Measurements from ENCODE around the gene SDK1.
"Not testable (repeated sequence)": the region's sequence is repeated elsewhere in the genome, so short reads cannot be mapped to it uniquely, and the experiment has no call there.

Gene SDK1

DNA sequence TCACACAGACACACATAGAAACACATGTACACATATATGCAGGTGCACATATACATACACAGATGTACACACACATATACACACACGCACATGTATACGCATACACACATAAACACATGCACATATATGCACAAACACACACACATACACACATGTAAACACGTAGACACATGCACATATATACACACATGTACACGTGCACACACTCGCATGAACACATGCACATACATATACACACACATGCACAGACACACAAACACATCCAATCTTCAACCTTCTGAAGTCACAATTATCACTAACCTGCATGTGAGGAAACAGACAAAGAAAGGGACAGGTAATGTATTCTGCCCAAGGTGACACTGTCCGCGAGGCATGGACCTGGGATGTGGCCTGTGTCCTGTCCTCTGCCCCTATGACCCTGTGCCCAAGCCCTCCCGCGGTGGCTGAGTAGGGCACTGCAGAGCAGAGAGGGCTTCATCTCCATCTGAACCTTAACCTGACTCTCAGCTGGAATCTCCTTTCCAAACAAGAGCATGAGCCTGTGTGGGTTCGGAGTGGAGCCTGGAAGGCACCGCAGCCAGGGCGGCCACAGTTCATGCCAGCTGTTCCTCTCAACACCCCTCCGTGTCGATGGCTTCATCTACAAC lies 660.9 kb downstream of the SDK1 start:
- peaks cover 5 to 9% of the 10 kb centered on the region in 2 experiments for H3K36me3 ChIP-seq (ENCODE audit: control insufficient read depth in 1 of 2, insufficient read depth in 2 of 2, low read depth in 1 of 2, low read length in 2 of 2)
- no peaks in the 10 kb centered on the region for H3K9me3 ChIP-seq (ENCODE audit: control insufficient read depth, low read length)
- no peak overlapping the region for H2AFZ ChIP-seq (ENCODE audit: low read depth, low read length)
- H4K91ac ChIP-seq (ENCODE audit: low read length): no peak overlapping the region
- 98% methylated on average over 14 of the region's 14 CpGs for WGBS
- no peak overlapping the region for H3K18ac ChIP-seq (ENCODE audit: low read depth in 1 of 2, low read length in 2 of 2)
- no peaks in the 10 kb centered on the region for H3K27me3 ChIP-seq (ENCODE audit: control insufficient read depth in 1 of 2, insufficient read depth in 1 of 2, low read length in 2 of 2)
- no peak overlapping the region for H3K4me3 ChIP-seq (ENCODE audit: insufficient read depth in 1 of 2, low read depth in 1 of 2, low read length in 2 of 2)
- no peak overlapping the region for H2BK120ac ChIP-seq (ENCODE audit: low read depth, low read length)
- no peak overlapping the region for H2BK5ac ChIP-seq (ENCODE audit: low read depth, low read length, poor library complexity, severe bottlenecking)
- no peak overlapping the region for H3K23ac ChIP-seq (ENCODE audit: low read length in 2 of 2)
- H3K14ac ChIP-seq (ENCODE audit: low read length in 2 of 2): no peak overlapping the region
- no peak overlapping the region for H4K8ac ChIP-seq (ENCODE audit: low read length)
- H2BK15ac ChIP-seq (ENCODE audit: low read depth, poor library complexity, severe bottlenecking): no peak overlapping the region
- no peaks in the 10 kb centered on the region for H3K79me1 ChIP-seq (replicated peaks; ENCODE audit: low read length, poor library complexity, severe bottlenecking)
- H3K4me2 ChIP-seq (ENCODE audit: low read length, poor library complexity, severe bottlenecking): no peak overlapping the region
- H2AK5ac ChIP-seq (ENCODE audit: low read length, severe bottlenecking): no peak overlapping the region
- no peak for DNase-seq
- H3K27ac ChIP-seq (ENCODE audit: low read length, poor library complexity, severe bottlenecking): no peak overlapping the region
- no peak overlapping the region for H3K9ac ChIP-seq (ENCODE audit: low read length)
- H3K4ac ChIP-seq (ENCODE audit: low read depth in 1 of 2, low read length in 2 of 2): no peak overlapping the region
- H2BK12ac ChIP-seq (ENCODE audit: low read length in 2 of 2): no peak overlapping the region
- H3K4me1 ChIP-seq (ENCODE audit: control insufficient read depth, insufficient read depth, low read depth, low read length): peaks cover 9% of the 10 kb centered on the region

DNA sequence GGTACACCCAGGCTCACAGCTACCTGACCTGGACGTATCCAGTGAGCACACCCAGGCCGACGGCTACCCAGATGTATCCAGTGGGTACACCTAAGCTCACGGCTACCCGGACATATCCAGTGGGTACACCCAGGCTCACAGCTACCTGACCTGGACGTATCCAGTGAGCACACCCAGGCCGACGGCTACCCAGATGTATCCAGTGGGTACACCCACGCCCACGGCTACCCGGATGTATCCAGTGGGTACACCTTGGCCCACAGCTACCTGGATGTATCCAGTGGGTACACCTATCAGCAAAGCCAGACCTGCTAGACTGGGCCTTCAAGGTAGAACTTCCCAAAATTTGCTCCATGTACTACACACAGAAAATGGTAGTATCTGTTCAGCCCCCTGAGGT lies 662.7 kb downstream of the SDK1 start:
- H3K4me1 ChIP-seq (ENCODE audit: control insufficient read depth, insufficient read depth, low read depth, low read length); H2BK5ac ChIP-seq (ENCODE audit: low read depth, low read length, poor library complexity, severe bottlenecking); H3K4me2 ChIP-seq (ENCODE audit: low read length, poor library complexity, severe bottlenecking); H3K79me1 ChIP-seq (replicated peaks; ENCODE audit: low read length, poor library complexity, severe bottlenecking); H2BK12ac ChIP-seq (ENCODE audit: low read length in 2 of 2); H3K4ac ChIP-seq (ENCODE audit: low read depth in 1 of 2, low read length in 2 of 2); H2AFZ ChIP-seq (ENCODE audit: low read depth, low read length); H3K9ac ChIP-seq (ENCODE audit: low read length); DNase-seq; H3K18ac ChIP-seq (ENCODE audit: low read depth in 1 of 2, low read length in 2 of 2); H2BK120ac ChIP-seq (ENCODE audit: low read depth, low read length); H3K27me3 ChIP-seq (ENCODE audit: control insufficient read depth in 1 of 2, insufficient read depth in 1 of 2, low read length in 2 of 2); H4K91ac ChIP-seq (ENCODE audit: low read length); H3K27ac ChIP-seq (ENCODE audit: low read length, poor library complexity, severe bottlenecking); H3K9me3 ChIP-seq (ENCODE audit: control insufficient read depth, low read length); H4K8ac ChIP-seq (ENCODE audit: low read length); H2AK5ac ChIP-seq (ENCODE audit: low read length, severe bottlenecking); H3K23ac ChIP-seq (ENCODE audit: low read length in 2 of 2); H2BK15ac ChIP-seq (ENCODE audit: low read depth, poor library complexity, severe bottlenecking); H3K14ac ChIP-seq (ENCODE audit: low read length in 2 of 2); H3K4me3 ChIP-seq (ENCODE audit: insufficient read depth in 1 of 2, low read depth in 1 of 2, low read length in 2 of 2): not testable (repeated sequence)
- peaks cover 13 to 15% of the 10 kb centered on the region in 2 experiments for H3K36me3 ChIP-seq (ENCODE audit: control insufficient read depth in 1 of 2, insufficient read depth in 2 of 2, low read depth in 1 of 2, low read length in 2 of 2)
- WGBS: 97% methylated on average over 11 of the region's 11 CpGs

DNA sequence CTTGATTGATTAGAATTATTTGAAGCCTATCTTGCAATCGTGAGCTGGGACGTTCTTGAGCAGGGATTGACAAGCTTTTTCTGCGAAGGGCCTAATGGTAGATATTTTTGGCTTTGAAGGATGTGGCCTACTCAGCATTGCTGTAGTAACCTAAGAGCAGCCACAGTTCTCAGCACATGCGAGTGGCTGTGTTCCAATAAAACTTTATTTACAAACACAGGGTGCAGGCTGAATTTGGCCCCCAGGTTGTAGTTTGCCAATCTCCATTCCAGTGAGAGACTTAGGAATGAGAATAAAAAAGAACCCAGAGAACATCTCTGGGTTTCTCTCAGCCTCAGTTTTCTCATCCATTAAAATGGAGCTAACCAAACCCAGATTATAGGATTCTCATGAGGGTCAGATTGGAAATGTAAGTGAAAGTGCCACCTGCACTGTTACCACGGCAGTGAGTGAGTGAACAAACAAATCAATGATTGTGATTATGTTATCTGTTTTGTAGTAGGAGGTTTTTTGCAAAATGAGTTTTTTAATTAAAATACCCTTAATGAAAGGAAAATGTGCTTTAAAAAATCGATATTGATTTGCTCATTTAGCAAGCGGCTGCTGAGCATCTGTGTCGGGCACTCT lies 664.0 kb downstream of the SDK1 start:
- Histone ChIP-seq H3K23ac (ENCODE audit: low read length in 2 of 2) (no peak overlapping the region), H3K18ac (ENCODE audit: low read depth in 1 of 2, low read length in 2 of 2) (no peak overlapping the region), H4K91ac (ENCODE audit: low read length) (no peak overlapping the region), H3K4me1 (ENCODE audit: control insufficient read depth, insufficient read depth, low read depth, low read length) (peaks cover 5% of the 10 kb centered on the region), H3K36me3 (ENCODE audit: control insufficient read depth in 1 of 2, insufficient read depth in 2 of 2, low read depth in 1 of 2, low read length in 2 of 2) (peaks cover 20 to 21% of the 10 kb centered on the region in 2 experiments), H2AFZ (ENCODE audit: low read depth, low read length) (no peak overlapping the region), H3K79me1 (replicated peaks; ENCODE audit: low read length, poor library complexity, severe bottlenecking) (no peaks in the 10 kb centered on the region), H4K8ac (ENCODE audit: low read length) (no peak overlapping the region), H3K9ac (ENCODE audit: low read length) (no peak overlapping the region), H3K4me3 (ENCODE audit: insufficient read depth in 1 of 2, low read depth in 1 of 2, low read length in 2 of 2) (no peak overlapping the region), H2BK5ac (ENCODE audit: low read depth, low read length, poor library complexity, severe bottlenecking) (no peak overlapping the region), H2AK5ac (ENCODE audit: low read length, severe bottlenecking) (no peak overlapping the region), H3K14ac (ENCODE audit: low read length in 2 of 2) (no peak overlapping the region), H3K27ac (ENCODE audit: low read length, poor library complexity, severe bottlenecking) (no peak overlapping the region), H3K4me2 (ENCODE audit: low read length, poor library complexity, severe bottlenecking) (no peak overlapping the region), H3K9me3 (ENCODE audit: control insufficient read depth, low read length) (no peaks in the 10 kb centered on the region), H2BK15ac (ENCODE audit: low read depth, poor library complexity, severe bottlenecking) (no peak overlapping the region), H2BK120ac (ENCODE audit: low read depth, low read length) (no peak overlapping the region), H3K4ac (ENCODE audit: low read depth in 1 of 2, low read length in 2 of 2) (no peak overlapping the region), H3K27me3 (ENCODE audit: control insufficient read depth in 1 of 2, insufficient read depth in 1 of 2, low read length in 2 of 2) (no peaks in the 10 kb centered on the region), H2BK12ac (ENCODE audit: low read length in 2 of 2) (no peak overlapping the region)
- DNase-seq: no peak
- WGBS: 98% methylated on average over 7 of the region's 8 CpGs

DNA sequence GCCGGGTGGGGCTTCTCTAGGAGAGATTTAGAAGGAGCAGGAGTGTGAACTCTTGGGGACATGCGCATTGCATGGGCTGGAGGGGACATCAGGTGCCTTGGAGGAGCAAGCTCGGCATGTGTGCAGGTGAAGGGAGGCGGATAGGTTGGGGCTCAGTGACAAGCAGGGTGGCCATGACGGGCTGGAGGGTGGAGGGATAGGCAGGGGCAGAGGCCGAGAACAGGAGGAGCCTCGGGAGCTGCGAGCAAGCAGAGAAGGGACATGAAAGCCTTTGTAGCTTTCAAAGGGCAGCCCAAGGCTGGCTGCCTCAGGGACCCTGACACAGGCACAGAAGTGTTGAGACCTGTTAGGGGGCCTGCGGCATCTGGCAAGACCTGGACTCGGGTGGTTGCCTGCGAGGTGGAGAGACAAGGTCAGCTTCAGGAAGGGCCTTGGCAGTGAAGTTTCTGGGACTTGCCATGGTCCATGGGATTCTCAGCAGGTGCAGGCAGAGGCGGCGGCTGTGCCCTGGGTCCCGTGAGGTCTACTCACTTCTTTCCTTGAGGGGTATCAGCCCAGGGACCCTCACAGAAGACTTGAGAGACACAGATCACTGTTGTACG lies 664.8 kb downstream of the SDK1 start:
- WGBS: 90% methylated on average over 15 of the region's 15 CpGs
- no peak overlapping the region for H2BK12ac ChIP-seq (ENCODE audit: low read length in 2 of 2)
- H3K4me1 ChIP-seq (ENCODE audit: control insufficient read depth, insufficient read depth, low read depth, low read length): no peaks in the 10 kb centered on the region
- H3K4me2 ChIP-seq (ENCODE audit: low read length, poor library complexity, severe bottlenecking): no peak overlapping the region
- H3K79me1 ChIP-seq (replicated peaks; ENCODE audit: low read length, poor library complexity, severe bottlenecking): no peaks in the 10 kb centered on the region
- H2AK5ac ChIP-seq (ENCODE audit: low read length, severe bottlenecking): no peak overlapping the region
- no peak overlapping the region for H4K8ac ChIP-seq (ENCODE audit: low read length)
- no peak overlapping the region for H3K18ac ChIP-seq (ENCODE audit: low read depth in 1 of 2, low read length in 2 of 2)
- no peaks in the 10 kb centered on the region for H3K9me3 ChIP-seq (ENCODE audit: control insufficient read depth, low read length)
- H2BK15ac ChIP-seq (ENCODE audit: low read depth, poor library complexity, severe bottlenecking): no peak overlapping the region
- H3K4ac ChIP-seq (ENCODE audit: low read depth in 1 of 2, low read length in 2 of 2): no peak overlapping the region
- no peak overlapping the region for H3K9ac ChIP-seq (ENCODE audit: low read length)
- no peaks in the 10 kb centered on the region for H3K27me3 ChIP-seq (ENCODE audit: control insufficient read depth in 1 of 2, insufficient read depth in 1 of 2, low read length in 2 of 2)
- H3K23ac ChIP-seq (ENCODE audit: low read length in 2 of 2): no peak overlapping the region
- no peak for DNase-seq
- no peak overlapping the region for H3K14ac ChIP-seq (ENCODE audit: low read length in 2 of 2)
- no peak overlapping the region for H2BK120ac ChIP-seq (ENCODE audit: low read depth, low read length)
- H2BK5ac ChIP-seq (ENCODE audit: low read depth, low read length, poor library complexity, severe bottlenecking): no peak overlapping the region
- H3K27ac ChIP-seq (ENCODE audit: low read length, poor library complexity, severe bottlenecking): no peak overlapping the region
- no peak overlapping the region for H3K4me3 ChIP-seq (ENCODE audit: insufficient read depth in 1 of 2, low read depth in 1 of 2, low read length in 2 of 2)
- no peak overlapping the region for H2AFZ ChIP-seq (ENCODE audit: low read depth, low read length)
- H4K91ac ChIP-seq (ENCODE audit: low read length): no peak overlapping the region
- H3K36me3 ChIP-seq (ENCODE audit: control insufficient read depth in 1 of 2, insufficient read depth in 2 of 2, low read depth in 1 of 2, low read length in 2 of 2): peaks cover 20 to 21% of the 10 kb centered on the region in 2 experiments

All from mesenchymal stem cell (in vitro differentiated cells and primary cell).